ENCODE results near the gene CPEB4. TPM values are rescaled to one million over a fixed set of nuclear protein-coding genes. Genes with fewer than 3 reads are reported as not detected.

The CPEB4 gene
- total and polyA plus RNA-seq, 2 donors (not counting 3 experiments of a cell fraction or from before 2014, with no cell fraction given) = 11.3 to 16.4 TPM

- Histone ChIP-seq H3K4me2 (ENCODE audit: insufficient read depth, low read length) (no peak overlapping the region), H3K79me2 (ENCODE audit: control insufficient read depth, insufficient read depth, low read length) (no peaks in the 10 kb centered on the region), H3K9ac (replicated peaks; ENCODE audit: extremely low read depth, insufficient read depth, low read length) (no peak overlapping the region), H3K27ac (ENCODE audit: insufficient read depth, low read depth, low read length) (no peak overlapping the region), H3K36me3 (ENCODE audit: control insufficient read depth in 2 of 2, extremely low read depth in 1 of 2, insufficient read depth in 2 of 2, low read length in 2 of 2) (peaks cover 2 to 5% of the 10 kb centered on the region in 2 experiments), H2AFZ (ENCODE audit: low read depth, low read length) (no peak overlapping the region), H4K20me1 (replicated peaks; ENCODE audit: control insufficient read depth, extremely low read depth, insufficient read depth, low read length) (peaks cover 2% of the 10 kb centered on the region), H3K27me3 (ENCODE audit: control insufficient read depth in 2 of 2, insufficient read depth in 2 of 2, low read length in 2 of 2) (no peaks in the 10 kb centered on the region), H3K4me3 (replicated peaks in 1 of 3; ENCODE audit: insufficient read depth in 1 of 3, low read depth in 1 of 3, low read length in 3 of 3) (no peak overlapping the region), H3K4me1 (ENCODE audit: control insufficient read depth, extremely low read depth, insufficient read depth, low read length) (no peaks in the 10 kb centered on the region), H3K9me1 (replicated peaks; ENCODE audit: control insufficient read depth, extremely low read depth, insufficient read depth, low read length) (no peaks in the 10 kb centered on the region), H3K9me3 (replicated peaks; ENCODE audit: control insufficient read depth, insufficient read depth, low read length) (no peaks in the 10 kb centered on the region)
- no TSS peak for BruUV-seq (replicated peaks)
- TF ChIP-seq CTCF (IDR thresholded peaks at IDR 0.05; ENCODE audit: extremely low read depth in 1 of 2, insufficient read depth in 1 of 2, low read depth in 1 of 2, low read length in 2 of 2) (no peak), EZH2 (IDR thresholded peaks at IDR 0.05; ENCODE audit: borderline replicate concordance, low read depth, low read length, severe bottlenecking) (no peak), MAX (IDR thresholded peaks at IDR 0.05; ENCODE audit: insufficient read depth, insufficient read length) (no peak), POLR2A (IDR thresholded peaks at IDR 0.05; ENCODE audit: low read depth, low read length) (no peak), GATA2 (IDR thresholded peaks at IDR 0.05; ENCODE audit: insufficient read depth, insufficient read length, low read depth, low read length) (no peak), FOS (IDR thresholded peaks at IDR 0.05; ENCODE audit: borderline replicate concordance, insufficient read depth, low read length) (no peak), POLR2AphosphoS5 (IDR thresholded peaks at IDR 0.05; ENCODE audit: insufficient read depth, low read depth, low read length) (no peak), MYC (IDR thresholded peaks at IDR 0.05; ENCODE audit: low read depth, low read length) (no peak), JUN (IDR thresholded peaks at IDR 0.05; ENCODE audit: borderline replicate concordance, insufficient read depth, insufficient read length, low read depth) (no peak)
- DNase-seq (ENCODE audit: low read depth, low spot score) (no peak), FAIRE-seq (no peak)
- ChIA-PET CTCF (interaction anchor here (1.8 kb wide), 1 partner anchor 331 kb away, joined by 4 read pairs; no protein-coding TSS in a partner anchor), POLR2A (no interaction called here)
- intact Hi-C loops (cut with micrococcal nuclease) = no loop called here
- dilution Hi-C loops (cut with MboI; ENCODE audit: extremely low pct_ligation_motif_present, low sequenced_read_pairs) = no loop called here
Observed at GRCh38 chr5:173960986-173961385, 72.8 kb downstream of the CPEB4 start.

Measured in endothelial cell of umbilical vein (primary cell).